ENCODE measurements around the gene MNX1.
A peak's percentile ranks its signal among the peaks of the same experiment; 100 is the strongest.

Gene MNX1

GRCh38 chr7:157010588-157011332 lies at the start of gene MNX1:
Gene MNX1 (minus strand): TSS chr7:157010663. CDS start chr7:157010350, 313 bp downstream.
- TF ChIP-seq, protein P1, sequence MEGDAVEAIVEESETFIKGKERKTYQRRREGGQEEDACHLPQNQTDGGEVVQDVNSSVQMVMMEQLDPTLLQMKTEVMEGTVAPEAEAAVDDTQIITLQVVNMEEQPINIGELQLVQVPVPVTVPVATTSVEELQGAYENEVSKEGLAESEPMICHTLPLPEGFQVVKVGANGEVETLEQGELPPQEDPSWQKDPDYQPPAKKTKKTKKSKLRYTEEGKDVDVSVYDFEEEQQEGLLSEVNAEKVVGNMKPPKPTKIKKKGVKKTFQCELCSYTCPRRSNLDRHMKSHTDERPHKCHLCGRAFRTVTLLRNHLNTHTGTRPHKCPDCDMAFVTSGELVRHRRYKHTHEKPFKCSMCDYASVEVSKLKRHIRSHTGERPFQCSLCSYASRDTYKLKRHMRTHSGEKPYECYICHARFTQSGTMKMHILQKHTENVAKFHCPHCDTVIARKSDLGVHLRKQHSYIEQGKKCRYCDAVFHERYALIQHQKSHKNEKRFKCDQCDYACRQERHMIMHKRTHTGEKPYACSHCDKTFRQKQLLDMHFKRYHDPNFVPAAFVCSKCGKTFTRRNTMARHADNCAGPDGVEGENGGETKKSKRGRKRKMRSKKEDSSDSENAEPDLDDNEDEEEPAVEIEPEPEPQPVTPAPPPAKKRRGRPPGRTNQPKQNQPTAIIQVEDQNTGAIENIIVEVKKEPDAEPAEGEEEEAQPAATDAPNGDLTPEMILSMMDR (IDR thresholded peaks at IDR 0.05; ENCODE audit: low read length, missing control alignments), result no peak
- no peak for DNase-seq (ENCODE audit: low read depth)
- H3K4me3 ChIP-seq (replicated peaks; ENCODE audit: low read depth, low read length), result peak within 1 kb of the TSS; percentile 2

GRCh38 chr7:157059534-157059933 lies 49.1 kb upstream of the MNX1 start:
- TF ChIP-seq, protein P1 (IDR thresholded peaks at IDR 0.05; ENCODE audit: low read length, missing control alignments), result no peak
- DNase-seq (ENCODE audit: low read depth), result no peak
- no peak overlapping the region for H3K4me3 ChIP-seq (replicated peaks; ENCODE audit: low read depth, low read length)

DNA sequence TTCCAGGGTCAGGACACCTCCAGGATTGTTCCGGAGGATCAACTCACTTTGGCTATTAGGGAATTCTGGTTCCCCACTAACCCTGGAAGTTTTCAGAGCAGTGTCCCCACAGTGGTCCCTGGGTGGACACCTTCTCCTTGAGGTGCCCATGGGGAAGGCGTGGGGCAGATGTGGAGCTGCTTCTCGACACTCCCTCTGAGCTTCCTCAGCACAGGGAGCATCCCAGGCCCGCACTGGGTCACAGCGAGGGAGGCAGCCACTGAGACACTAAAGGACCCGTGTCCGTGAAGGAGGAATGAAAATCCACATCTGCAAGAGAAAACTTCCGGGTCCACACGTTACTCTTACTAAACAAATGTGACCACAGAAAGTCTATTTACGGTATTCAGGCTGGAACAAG lies 48.2 kb upstream of the MNX1 start:
- no peak for DNase-seq (ENCODE audit: low read depth)
- no peak overlapping the region for H3K4me3 ChIP-seq (replicated peaks; ENCODE audit: low read depth, low read length)
- TF ChIP-seq, protein P1 (IDR thresholded peaks at IDR 0.05; ENCODE audit: low read length, missing control alignments), result no peak

DNA sequence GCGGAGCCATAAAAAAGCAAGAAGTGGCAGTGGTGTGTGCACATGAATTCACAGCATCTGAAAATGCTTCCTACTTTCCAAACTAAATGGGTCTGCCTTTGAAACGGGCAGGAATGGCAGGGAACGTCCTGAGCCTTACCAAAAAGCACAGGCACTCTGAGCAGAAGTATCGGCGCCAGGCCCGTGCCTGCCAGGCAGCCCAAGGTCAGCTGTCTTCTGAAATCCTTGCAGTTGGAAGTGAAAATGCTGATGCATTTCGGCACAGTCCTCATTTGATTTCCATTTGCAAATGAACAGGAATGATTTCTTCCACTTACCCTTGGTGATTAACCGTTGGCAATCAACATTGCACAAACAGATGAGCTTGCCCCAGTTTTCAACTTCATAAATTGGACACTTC lies 47.6 kb upstream of the MNX1 start:
- DNase-seq (ENCODE audit: low read depth), result no peak
- TF ChIP-seq, protein P1 (IDR thresholded peaks at IDR 0.05; ENCODE audit: low read length, missing control alignments), result no peak
- H3K4me3 ChIP-seq (replicated peaks; ENCODE audit: low read depth, low read length), result no peak overlapping the region

DNA sequence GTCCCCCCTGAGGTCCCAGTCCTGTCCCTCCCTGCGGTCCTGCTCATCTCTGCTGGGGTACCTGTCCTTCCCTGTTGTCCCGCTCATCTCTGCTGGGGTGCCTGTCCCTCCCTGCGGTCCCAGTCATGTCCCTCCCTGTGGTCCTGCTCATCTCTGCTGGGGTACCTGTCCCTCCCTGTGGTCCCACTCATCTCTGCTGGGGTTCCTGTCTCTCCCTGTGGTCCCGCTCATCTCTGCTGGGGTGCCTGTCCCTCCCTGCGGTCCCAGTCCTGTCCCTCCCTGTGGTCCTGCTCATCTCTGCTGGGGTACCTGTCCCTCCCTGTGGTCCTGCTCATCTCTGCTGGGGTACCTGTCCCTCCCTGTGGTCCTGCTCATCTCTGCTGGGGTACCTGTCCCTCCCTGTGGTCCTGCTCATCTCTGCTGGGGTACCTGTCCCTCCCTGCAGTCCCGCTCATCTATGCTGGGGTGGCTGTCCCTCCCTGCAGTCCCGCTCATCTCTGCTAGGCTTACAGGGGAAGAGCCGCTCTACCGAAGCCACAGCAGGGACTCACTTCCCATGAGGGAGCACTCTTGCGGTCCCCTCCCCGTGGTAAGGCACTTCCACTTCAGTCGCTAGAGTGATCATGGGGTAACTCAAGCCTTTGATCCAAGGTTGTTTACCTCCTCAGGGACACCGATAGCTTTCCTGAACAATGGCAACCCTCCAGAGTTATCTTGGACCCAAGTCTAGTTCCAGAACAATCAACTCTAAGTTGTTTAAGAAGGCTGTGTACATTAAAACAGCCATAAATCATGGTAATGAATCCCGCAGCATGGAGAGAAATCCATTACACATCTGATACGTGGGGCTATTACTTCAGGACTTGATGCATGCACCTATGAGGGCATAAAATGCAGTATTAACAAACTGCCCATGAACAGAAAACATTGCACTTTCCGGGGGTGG lies 46.8 kb upstream of the MNX1 start:
- TF ChIP-seq, protein P1 (IDR thresholded peaks at IDR 0.05; ENCODE audit: low read length, missing control alignments), result no peak
- no peak overlapping the region for H3K4me3 ChIP-seq (replicated peaks; ENCODE audit: low read depth, low read length)
- no peak for DNase-seq (ENCODE audit: low read depth)

DNA sequence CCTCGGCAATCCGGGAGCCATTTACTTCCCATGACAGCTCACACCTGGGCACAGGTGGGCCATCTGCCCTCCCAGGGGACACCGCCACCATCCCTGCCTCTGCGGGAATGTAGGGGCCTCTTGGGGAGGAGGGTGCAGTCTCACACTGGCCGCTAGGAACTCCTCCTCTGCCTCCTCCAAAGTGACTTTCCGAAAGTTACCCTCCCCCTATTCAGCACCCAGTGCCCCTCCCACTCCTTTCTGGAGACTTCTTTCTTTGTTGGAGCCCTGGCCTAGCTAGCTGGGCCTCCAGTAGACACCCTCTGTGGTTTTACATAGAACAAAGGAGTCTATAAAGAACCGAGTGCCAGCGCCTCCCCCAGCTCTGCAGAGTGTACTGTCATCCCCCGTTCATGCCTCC lies 45.8 kb upstream of the MNX1 start:
- no peak for DNase-seq (ENCODE audit: low read depth)
- TF ChIP-seq, protein P1 (IDR thresholded peaks at IDR 0.05; ENCODE audit: low read length, missing control alignments), result no peak
- H3K4me3 ChIP-seq (replicated peaks; ENCODE audit: low read depth, low read length), result no peak overlapping the region
